ENCODE results near the gene MRPS11.
"Not testable (repeated sequence)": the region's sequence is repeated elsewhere in the genome, so short reads cannot be mapped to it uniquely, and the experiment has no call there.

Gene MRPS11

GRCh38 chr15:88467073-88467934 is at the start of gene MRPS11, which contains the start of gene MRPL46:
MRPS11 (plus strand) TSS chr15:88467708; CDS start chr15:88467718, 10 bp downstream.
MRPL46 (minus strand) TSS chr15:88467388; CDS start chr15:88467377, 11 bp downstream.
- peak; percentile 87 for DNase-seq (ENCODE audit: low read depth)

GRCh38 chr15:88419830-88420229 is 47.7 kb upstream of the MRPS11 start:
- DNase-seq (ENCODE audit: low read depth) = peak; percentile 24

GRCh38 chr15:88423331-88423730 is 44.2 kb upstream of the MRPS11 start:
- DNase-seq (ENCODE audit: low read depth) = no peak

GRCh38 chr15:88426304-88426703 is 41.2 kb upstream of the MRPS11 start:
- DNase-seq (ENCODE audit: low read depth) = no peak

GRCh38 chr15:88428053-88428452 is 39.5 kb upstream of the MRPS11 start:
- DNase-seq (ENCODE audit: low read depth) = no peak

- no peak for DNase-seq (ENCODE audit: low read depth)
These were observed 38.5 kb upstream of the MRPS11 start for GRCh38 chr15:88428805-88429605.

- DNase-seq (ENCODE audit: low read depth) = no peak
These were observed 37.5 kb upstream of the MRPS11 start for GRCh38 chr15:88430051-88430450.

GRCh38 chr15:88431441-88431840 is 36.1 kb upstream of the MRPS11 start:
- no peak for DNase-seq (ENCODE audit: low read depth)

GRCh38 chr15:88433046-88433685 is 34.3 kb upstream of the MRPS11 start:
- no peak for DNase-seq (ENCODE audit: low read depth)

- not testable (repeated sequence) for DNase-seq (ENCODE audit: low read depth)
These were observed 33.4 kb upstream of the MRPS11 start for GRCh38 chr15:88434106-88434505.

GRCh38 chr15:88438181-88438580 is 29.3 kb upstream of the MRPS11 start:
- no peak for DNase-seq (ENCODE audit: low read depth)

- DNase-seq (ENCODE audit: low read depth) = peak; percentile 43
These were observed 27.5 kb upstream of the MRPS11 start for GRCh38 chr15:88440021-88440420.

- no peak for DNase-seq (ENCODE audit: low read depth)
These were observed 26.3 kb upstream of the MRPS11 start for GRCh38 chr15:88441076-88441730.

GRCh38 chr15:88447206-88447605 is 20.3 kb upstream of the MRPS11 start:
- DNase-seq (ENCODE audit: low read depth) = no peak

GRCh38 chr15:88447741-88448140 is 19.8 kb upstream of the MRPS11 start:
- no peak for DNase-seq (ENCODE audit: low read depth)

GRCh38 chr15:88448991-88449461 is 18.5 kb upstream of the MRPS11 start:
- no peak for DNase-seq (ENCODE audit: low read depth)

- no peak for DNase-seq (ENCODE audit: low read depth)
These were observed 17.9 kb upstream of the MRPS11 start for GRCh38 chr15:88449581-88449980.

- DNase-seq (ENCODE audit: low read depth) = peak; percentile 62
These were observed 17.2 kb upstream of the MRPS11 start for GRCh38 chr15:88450125-88450798.

- no peak for DNase-seq (ENCODE audit: low read depth)
These were observed 13.9 kb upstream of the MRPS11 start for GRCh38 chr15:88453651-88454050.

GRCh38 chr15:88454236-88454635 is 13.3 kb upstream of the MRPS11 start:
- DNase-seq (ENCODE audit: low read depth) = no peak
